GM12891 (cell line): ENCODE results near the gene TMEM45A.
"Not testable (repeated sequence)": the region's sequence is repeated elsewhere in the genome, so short reads cannot be mapped to it uniquely, and the experiment has no call there.

ENCODE experiments used
- DNase-seq: peaks from one replicate; pipeline ENCODE4 v3.0.0; 2011; ENCODE audit warnings: low spot score; ENCODE audit not compliant: insufficient read length
- FAIRE-seq: peaks from 2 replicates; lab custom pipeline; 2011; peaks lifted over from hg19 to GRCh38; lab: Jason Lieb, UNC
- PAX5 ChIP-seq: IDR thresholded peaks from 2 replicates; pipeline ENCODE4 v1.6.1; 2011; ENCODE audit warnings: low read length, moderate library complexity, mild to moderate bottlenecking; ENCODE audit not compliant: insufficient read depth, severe bottlenecking
- POLR2A ChIP-seq: IDR thresholded peaks from 2 replicates; pipeline ENCODE4 v1.6.1; 2011; ENCODE audit warnings: low read depth, low read length, control low read depth
- POLR2AphosphoS5 ChIP-seq: IDR thresholded peaks from 2 replicates; pipeline ENCODE4 v1.6.1; 2011; ENCODE audit warnings: low read depth, low read length, control low read depth
- POU2F2 ChIP-seq: IDR thresholded peaks from 2 replicates; pipeline ENCODE4 v1.6.1; 2011; ENCODE audit warnings: low read depth, mild to moderate bottlenecking, control low read depth, low read length, moderate library complexity
- SPI1 ChIP-seq: IDR thresholded peaks from 2 replicates; pipeline ENCODE4 v1.6.1; 2011; ENCODE audit warnings: low read depth, low read length, control low read depth
- TAF1 ChIP-seq: IDR thresholded peaks from 2 replicates; pipeline ENCODE4 v1.6.1; 2011; ENCODE audit warnings: low read depth, low read length, control low read depth

Gene TMEM45A

DNA sequence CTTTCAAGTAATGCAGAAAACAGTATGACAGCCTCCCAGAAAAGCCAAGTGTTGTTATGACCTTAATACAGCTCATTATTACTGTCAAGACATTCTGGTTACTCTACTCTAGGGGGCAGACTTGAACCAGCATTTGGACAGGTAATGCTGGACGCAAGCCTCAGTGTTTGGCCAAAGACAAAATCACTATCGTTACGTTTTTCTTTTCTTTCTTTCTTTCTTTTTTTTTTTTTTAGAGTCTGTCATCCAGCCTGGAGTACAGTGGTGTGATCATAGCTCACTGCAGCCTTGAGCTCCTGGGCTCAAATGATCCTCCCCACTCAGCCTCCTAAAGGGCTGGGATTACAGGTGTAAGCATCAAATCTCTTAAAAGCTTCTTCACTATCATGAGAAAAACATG lies 29.4 kb upstream of the TMEM45A start:
- TF ChIP-seq POU2F2 (no peak), PAX5 (no peak), SPI1 (no peak), POLR2A (no peak), TAF1 (no peak), POLR2AphosphoS5 (no peak)
- FAIRE-seq (peak; percentile 83), DNase-seq (peak; percentile 42)

- TF ChIP-seq POU2F2, result no peak
- no peak for TF ChIP-seq POLR2AphosphoS5
- TF ChIP-seq PAX5, result no peak
- no peak for TF ChIP-seq TAF1
- no peak for TF ChIP-seq POLR2A
- FAIRE-seq, result no peak
- no peak for DNase-seq
Measured at GRCh38 chr3:100463646-100464155, 28.7 kb upstream of the TMEM45A start.

- TF ChIP-seq SPI1 (no peak), POU2F2 (no peak), POLR2A (no peak), TAF1 (no peak), POLR2AphosphoS5 (no peak), PAX5 (no peak)
- no peak for FAIRE-seq
- no peak for DNase-seq
Measured at GRCh38 chr3:100465892-100466777, 26.3 kb upstream of the TMEM45A start.

- FAIRE-seq (no peak), DNase-seq (no peak)
- TF ChIP-seq SPI1 (no peak), PAX5 (no peak), POLR2AphosphoS5 (no peak), POU2F2 (no peak), POLR2A (no peak), TAF1 (no peak)
Measured at GRCh38 chr3:100467133-100467532, 25.3 kb upstream of the TMEM45A start.

GRCh38 chr3:100468676-100469075 lies 23.7 kb upstream of the TMEM45A start:
- DNase-seq (no peak), FAIRE-seq (no peak)
- TF ChIP-seq SPI1 (no peak), PAX5 (no peak), POLR2A (no peak), POU2F2 (no peak), TAF1 (no peak), POLR2AphosphoS5 (no peak)

- TF ChIP-seq TAF1, result no peak
- no peak for TF ChIP-seq POLR2AphosphoS5
- TF ChIP-seq SPI1, result no peak
- no peak for TF ChIP-seq POLR2A
- no peak for TF ChIP-seq POU2F2
- no peak for TF ChIP-seq PAX5
- DNase-seq (no peak), FAIRE-seq (no peak)
Measured at GRCh38 chr3:100470951-100471350, 21.5 kb upstream of the TMEM45A start.

DNA sequence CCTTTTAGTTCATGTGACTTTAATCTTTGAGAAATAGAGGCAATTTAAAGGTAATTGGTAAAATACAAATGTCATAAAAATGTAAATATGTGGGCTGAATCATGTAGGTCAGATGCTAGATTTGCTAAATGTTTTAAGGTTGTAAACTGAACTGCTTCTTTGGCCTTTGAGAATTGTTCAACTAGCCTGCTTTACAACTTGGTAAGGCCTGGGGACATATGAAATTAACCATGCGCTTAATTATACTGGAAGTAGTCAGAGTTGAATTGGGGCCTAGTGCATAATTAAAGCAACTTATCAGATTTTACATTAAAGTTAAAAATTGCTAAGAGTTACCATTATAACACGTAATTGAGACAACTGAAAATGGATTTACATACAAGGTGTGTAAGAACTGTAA lies 21.0 kb upstream of the TMEM45A start:
- no peak for FAIRE-seq
- no peak for DNase-seq
- no peak for TF ChIP-seq SPI1
- TF ChIP-seq POLR2A, result no peak
- no peak for TF ChIP-seq POLR2AphosphoS5
- TF ChIP-seq PAX5, result no peak
- TF ChIP-seq TAF1, result no peak
- no peak for TF ChIP-seq POU2F2

GRCh38 chr3:100477851-100478360 lies 14.5 kb upstream of the TMEM45A start:
- DNase-seq, FAIRE-seq: not testable (repeated sequence)

DNA sequence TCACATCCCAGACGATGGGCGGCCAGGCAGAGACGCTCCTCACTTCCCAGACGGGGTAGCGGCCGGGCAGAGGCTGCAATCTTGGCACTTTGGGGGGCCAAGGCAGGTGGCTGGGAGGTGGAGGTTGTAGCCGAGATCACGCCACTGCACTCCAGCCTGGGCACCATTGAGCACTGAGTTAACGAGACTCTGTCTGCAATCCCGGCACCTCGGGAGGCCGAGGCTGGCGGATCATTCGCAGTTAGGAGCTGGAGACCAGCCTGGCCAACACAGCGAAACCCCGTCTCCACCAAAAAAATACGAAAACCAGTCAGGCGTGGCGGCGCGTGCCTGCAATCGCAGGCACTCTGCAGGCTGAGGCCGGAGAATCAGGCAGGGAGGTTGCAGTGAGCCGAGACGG lies 13.9 kb upstream of the TMEM45A start:
- not testable (repeated sequence) for DNase-seq, FAIRE-seq

DNA sequence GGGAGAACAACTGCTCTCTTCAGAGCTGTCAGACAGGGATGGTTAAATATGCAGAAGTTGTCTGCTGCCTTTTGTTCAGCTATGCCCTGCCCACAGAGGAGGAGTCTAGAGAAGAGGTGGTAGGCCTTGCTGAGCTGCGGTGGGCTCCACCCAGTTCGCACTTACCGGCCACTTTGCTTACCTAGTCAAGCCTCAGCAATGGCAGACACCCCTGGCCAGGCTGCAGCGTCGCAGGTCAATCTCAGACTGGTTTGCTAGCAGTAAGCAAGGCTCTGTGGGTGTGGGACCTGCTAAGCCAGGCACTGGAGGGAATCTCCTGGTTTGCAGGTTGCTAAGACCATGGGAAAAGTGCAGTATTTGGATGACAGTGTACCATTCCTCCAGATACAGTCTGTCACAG lies 12.3 kb upstream of the TMEM45A start:
- DNase-seq (no peak), FAIRE-seq (no peak)
- no peak for TF ChIP-seq POLR2A
- TF ChIP-seq POLR2AphosphoS5, result no peak
- no peak for TF ChIP-seq TAF1
- no peak for TF ChIP-seq SPI1
- TF ChIP-seq POU2F2, result no peak
- no peak for TF ChIP-seq PAX5
